ENCODE results near the gene CIC. TPM values are rescaled to one million over a fixed set of nuclear protein-coding genes. Genes with fewer than 3 reads are reported as not detected.

CIC gene
- total RNA-seq, 2 experiments from 2014 or later, result 114 to 119 TPM

DNA sequence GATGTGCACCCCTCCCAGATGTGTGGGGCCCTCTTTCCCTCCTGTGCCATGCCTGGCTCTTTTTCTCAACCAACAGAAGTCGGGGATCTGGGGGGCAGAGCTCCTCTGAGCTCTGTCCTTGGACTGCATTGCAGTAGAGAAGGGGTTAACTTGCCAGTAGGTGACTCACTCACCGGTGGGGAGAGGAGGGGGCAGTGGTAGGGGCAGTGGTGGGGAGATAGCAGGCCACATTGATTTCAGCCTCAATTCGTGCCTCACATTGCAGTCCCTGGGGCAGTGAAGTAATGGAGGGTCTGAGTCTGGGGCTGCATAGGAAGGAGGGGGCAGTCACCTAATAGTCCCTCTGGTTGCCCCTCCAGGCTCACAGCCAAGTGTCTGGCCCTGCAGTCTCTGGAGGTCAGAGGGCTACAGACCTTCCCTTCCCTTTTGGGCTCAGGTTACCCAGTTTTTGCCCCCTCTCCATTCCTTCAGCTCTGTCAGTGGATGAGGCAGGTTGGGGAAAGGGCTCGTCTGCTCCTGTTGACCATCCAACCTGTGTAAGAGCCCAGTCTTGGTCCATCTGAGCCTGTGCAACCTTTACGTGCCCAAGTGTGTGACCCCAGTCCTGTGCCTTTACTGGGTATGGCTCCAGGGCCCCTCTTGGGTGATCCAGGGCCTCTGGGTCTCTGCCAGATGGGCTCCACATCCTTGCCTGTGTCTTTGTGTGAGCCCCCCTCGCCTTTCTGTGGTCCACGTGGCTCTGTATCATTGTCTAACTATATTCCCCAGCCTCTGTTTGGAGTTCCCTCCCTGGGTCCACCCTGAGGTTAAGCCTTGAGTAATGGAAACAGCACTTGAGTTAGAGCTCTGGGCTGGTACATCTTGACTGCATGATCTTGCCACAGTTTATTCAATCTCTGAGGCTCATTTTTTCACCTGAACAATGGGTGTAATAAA lies 13.0 kb downstream of the CIC start:
- CTCF ChIA-PET, result interaction anchor here (0.8 to 3.9 kb wide), 4 partner anchors 12 to 38 kb away, joined by 3 to 30 read pairs (median 5); no protein-coding TSS in a partner anchor

GRCh38 chr19:42282819-42283187 lies 13.8 kb downstream of the CIC start:
- TF ChIP-seq, protein P1, sequence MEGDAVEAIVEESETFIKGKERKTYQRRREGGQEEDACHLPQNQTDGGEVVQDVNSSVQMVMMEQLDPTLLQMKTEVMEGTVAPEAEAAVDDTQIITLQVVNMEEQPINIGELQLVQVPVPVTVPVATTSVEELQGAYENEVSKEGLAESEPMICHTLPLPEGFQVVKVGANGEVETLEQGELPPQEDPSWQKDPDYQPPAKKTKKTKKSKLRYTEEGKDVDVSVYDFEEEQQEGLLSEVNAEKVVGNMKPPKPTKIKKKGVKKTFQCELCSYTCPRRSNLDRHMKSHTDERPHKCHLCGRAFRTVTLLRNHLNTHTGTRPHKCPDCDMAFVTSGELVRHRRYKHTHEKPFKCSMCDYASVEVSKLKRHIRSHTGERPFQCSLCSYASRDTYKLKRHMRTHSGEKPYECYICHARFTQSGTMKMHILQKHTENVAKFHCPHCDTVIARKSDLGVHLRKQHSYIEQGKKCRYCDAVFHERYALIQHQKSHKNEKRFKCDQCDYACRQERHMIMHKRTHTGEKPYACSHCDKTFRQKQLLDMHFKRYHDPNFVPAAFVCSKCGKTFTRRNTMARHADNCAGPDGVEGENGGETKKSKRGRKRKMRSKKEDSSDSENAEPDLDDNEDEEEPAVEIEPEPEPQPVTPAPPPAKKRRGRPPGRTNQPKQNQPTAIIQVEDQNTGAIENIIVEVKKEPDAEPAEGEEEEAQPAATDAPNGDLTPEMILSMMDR (IDR thresholded peaks at IDR 0.05), result no peak
- H3K4me3 Mint-ChIP-seq, result peak overlapping the region; percentile 88
- H3K36me3 ChIP-seq (ENCODE audit: insufficient read depth, low read length), result peaks cover 12% of the 10 kb centered on the region
- no peaks in the 10 kb centered on the region for H3K27me3 ChIP-seq (ENCODE audit: control insufficient read depth in 1 of 2, insufficient read depth in 2 of 2, low read length in 2 of 2)
- H3K36me3 Mint-ChIP-seq (ENCODE audit: low read depth), result peaks cover 16% of the 10 kb centered on the region
- no peaks in the 10 kb centered on the region for H3K9me3 ChIP-seq (ENCODE audit: control insufficient read depth in 1 of 2, insufficient read depth in 1 of 2, low read length in 2 of 2)
- ChIA-PET CTCF (interaction anchor here (0.8 to 1.1 kb wide), 3 partner anchors 12 to 38 kb away, joined by 3 to 6 read pairs (median 4); no protein-coding TSS in a partner anchor), POLR2A (interaction anchor here (0.6 to 3.3 kb wide), 7 partner anchors 8 to 150 kb away, joined by 3 to 39 read pairs (median 3); partner anchors contain the start of genes CIC, GSK3A, PAFAH1B3 and POU2F2)
- H3K4me1 ChIP-seq (ENCODE audit: insufficient read depth, low read length), result peaks cover 77% of the 10 kb centered on the region
- ATAC-seq (ENCODE audit: poor library complexity), result no peak
- no peaks in the 10 kb centered on the region for H3K9me3 Mint-ChIP-seq
- H3K27ac Mint-ChIP-seq, result no peak overlapping the region
- peak overlapping the region; percentile 55 for H3K4me3 ChIP-seq (ENCODE audit: low read length)
- intact Hi-C loops (cut with DNase I, micrococcal nuclease), result loop anchor here (1.0 to 10.0 kb wide), 5 partner anchors 15 to 142 kb away; partner anchors contain the start of genes DEDD2 (in 1 of the 2), LIPE (in 1 of the 2), PAFAH1B3 (in 1 of the 2) and PRR19 (in 1 of the 2)
- H3K27ac ChIP-seq (ENCODE audit: low read depth in 1 of 2, low read length in 2 of 2), result peak overlapping the region; percentile 86 to 88
- H3K4me1 Mint-ChIP-seq (ENCODE audit: low read depth), result peaks cover 46% of the 10 kb centered on the region
- DNase-seq, result peak in 1 of 14 experiments; percentile 48
- no peaks in the 10 kb centered on the region for H3K27me3 Mint-ChIP-seq

More for the DNA sequence above, 13.0 kb downstream of the CIC start:
- Histone ChIP-seq H3K4me3 (ENCODE audit: low read length) (no peak overlapping the region), H3K9me3 (ENCODE audit: control insufficient read depth in 1 of 2, insufficient read depth in 1 of 2, low read length in 2 of 2) (no peaks in the 10 kb centered on the region), H3K27ac (ENCODE audit: low read depth in 1 of 2, low read length in 2 of 2) (peak overlapping the region; percentile 86 to 88), H3K36me3 (ENCODE audit: insufficient read depth, low read length) (peaks cover 5% of the 10 kb centered on the region), H3K27me3 (ENCODE audit: control insufficient read depth in 1 of 2, insufficient read depth in 2 of 2, low read length in 2 of 2) (no peaks in the 10 kb centered on the region), H3K4me1 (ENCODE audit: insufficient read depth, low read length) (peaks cover 83% of the 10 kb centered on the region)
- Mint-ChIP-seq H3K4me3 (peak overlapping the region; percentile 88), H3K27me3 (no peaks in the 10 kb centered on the region), H3K9me3 (no peaks in the 10 kb centered on the region), H3K27ac (no peak overlapping the region), H3K36me3 (ENCODE audit: low read depth) (peaks cover 12% of the 10 kb centered on the region), H3K4me1 (ENCODE audit: low read depth) (peaks cover 46% of the 10 kb centered on the region)
- POLR2A ChIA-PET, result interaction anchor here (0.6 to 4.5 kb wide), 9 partner anchors 8 to 149 kb away, joined by 3 to 53 read pairs (median 3); partner anchors contain the start of genes CIC, GSK3A, PAFAH1B3 and POU2F2
- intact Hi-C loops (cut with DNase I, micrococcal nuclease), result loop anchor here (2.0 to 10.0 kb wide), 4 partner anchors 21 to 143 kb away; partner anchors contain the start of genes DEDD2 (in 1 of the 2), ERF (in 1 of the 2), LIPE (in 1 of the 2) and PAFAH1B3 (in 1 of the 2)
- DNase-seq, result peak in 3 of 14 experiments; percentile 27 to 48 (median 32)
- TF ChIP-seq, protein P1 (IDR thresholded peaks at IDR 0.05), result no peak
- ATAC-seq (ENCODE audit: poor library complexity), result no peak

All from CD4-positive, alpha-beta T cell (primary cell).